H1 (cell line): ENCODE measurements around the gene SPIRE1.

Experiments used
- YY1 ChIP-seq: IDR thresholded peaks from 2 replicates; pipeline ENCODE4 v1.6.1; 2011; ENCODE audit warnings: low read depth, mild to moderate bottlenecking, low read length
- TF ChIP-seq, protein P1 (sequence below): IDR thresholded peaks from 2 replicates; pipeline ENCODE4 v1.6.1; 2011; ENCODE audit warnings: low read depth, mild to moderate bottlenecking, low read length; ENCODE audit not compliant: insufficient read depth

DNA sequence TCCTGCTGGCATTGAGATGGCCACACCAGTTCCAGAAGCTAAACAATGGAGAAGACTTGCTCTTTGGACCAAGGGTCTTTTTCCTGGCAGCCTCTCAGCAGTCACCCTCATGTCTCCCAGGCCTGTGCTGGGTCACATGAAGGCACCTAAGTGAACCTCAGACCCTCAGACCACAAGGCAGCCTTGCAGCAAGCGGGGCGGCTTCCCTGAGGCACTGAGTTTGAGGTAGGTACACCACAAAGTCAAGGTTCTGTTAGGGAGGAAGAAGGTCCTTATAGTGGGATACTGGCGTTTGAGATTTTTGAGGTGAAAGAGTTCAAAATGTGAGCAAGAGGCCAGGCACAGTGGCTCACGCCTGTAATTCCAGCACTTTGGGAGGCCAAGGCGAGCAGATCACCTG lies 258.7 kb downstream of the SPIRE1 start:
- TF ChIP-seq, protein P1, sequence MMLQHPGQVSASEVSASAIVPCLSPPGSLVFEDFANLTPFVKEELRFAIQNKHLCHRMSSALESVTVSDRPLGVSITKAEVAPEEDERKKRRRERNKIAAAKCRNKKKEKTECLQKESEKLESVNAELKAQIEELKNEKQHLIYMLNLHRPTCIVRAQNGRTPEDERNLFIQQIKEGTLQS, result no peak
- no peak for TF ChIP-seq YY1
